SK-N-MC (cell line): ENCODE results near the gene CELSR1.

Experiments
- EZH2 ChIP-seq: fragments of 200-600 bp; sonication (generic); IDR thresholded peaks from one replicate; pipeline ENCODE4 v1.6.1; 2017; ENCODE audit warnings: antibody characterized with exemption
- POLR2AphosphoS5 ChIP-seq: IDR thresholded peaks from 2 replicates; pipeline ENCODE4 v1.6.1; 2012; ENCODE audit warnings: mild to moderate bottlenecking, low read depth, low read length, borderline replicate concordance

GRCh38 chr22:46486996-46487717 lies 50.3 kb downstream of the CELSR1 start:
- TF ChIP-seq POLR2AphosphoS5 (no peak), EZH2 (no peak)
